ENCODE results near the gene TMEM151B.

Gene TMEM151B

GRCh38 chr6:44250067-44250717 lies 20.1 kb upstream of the TMEM151B start:
- DNase-seq (ENCODE audit: low read depth in 4 of 4, low spot score in 1 of 4), result no peak

- DNase-seq (ENCODE audit: low read depth in 4 of 4, low spot score in 1 of 4), result no peak
Measured at GRCh38 chr6:44250718-44251123, 19.5 kb upstream of the TMEM151B start.

- DNase-seq (ENCODE audit: low read depth in 4 of 4, low spot score in 1 of 4), result no peak
Measured at GRCh38 chr6:44251576-44252524, 18.4 kb upstream of the TMEM151B start.

- DNase-seq (ENCODE audit: low read depth in 4 of 4, low spot score in 1 of 4), result peak in 1 of 4 experiments; percentile 56
Measured at GRCh38 chr6:44253307-44254101, 16.7 kb upstream of the TMEM151B start.

- DNase-seq (ENCODE audit: low read depth in 4 of 4, low spot score in 1 of 4), result no peak
Measured at GRCh38 chr6:44254191-44255104, 15.8 kb upstream of the TMEM151B start.

- no peak for DNase-seq (ENCODE audit: low read depth in 4 of 4, low spot score in 1 of 4)
Measured at GRCh38 chr6:44255105-44255808, 15.0 kb upstream of the TMEM151B start.

- no peak for DNase-seq (ENCODE audit: low read depth in 4 of 4, low spot score in 1 of 4)
Measured at GRCh38 chr6:44255871-44256774, 14.1 kb upstream of the TMEM151B start.

GRCh38 chr6:44256775-44257024 lies 13.6 kb upstream of the TMEM151B start:
- no peak for DNase-seq (ENCODE audit: low read depth in 4 of 4, low spot score in 1 of 4)

- DNase-seq (ENCODE audit: low read depth in 4 of 4, low spot score in 1 of 4), result peak in 1 of 4 experiments; percentile 57
Measured at GRCh38 chr6:44257025-44257752, 13.1 kb upstream of the TMEM151B start, which contains the start of gene SLC35B2. TSS of gene SLC35B2 (minus strand) at chr6:44257528. CDS start at chr6:44257410, 118 bp downstream.

- DNase-seq (ENCODE audit: low read depth in 4 of 4, low spot score in 1 of 4), result no peak
Measured at GRCh38 chr6:44257753-44258324, 12.4 kb upstream of the TMEM151B start.

GRCh38 chr6:44258325-44258863 lies 11.9 kb upstream of the TMEM151B start:
- no peak for DNase-seq (ENCODE audit: low read depth in 4 of 4, low spot score in 1 of 4)

GRCh38 chr6:44258921-44259320 lies 11.3 kb upstream of the TMEM151B start:
- DNase-seq (ENCODE audit: low read depth in 4 of 4, low spot score in 1 of 4), result no peak

- no peak for DNase-seq (ENCODE audit: low read depth in 4 of 4, low spot score in 1 of 4)
Measured at GRCh38 chr6:44260011-44260410, 10.2 kb upstream of the TMEM151B start.

GRCh38 chr6:44260451-44261297 lies 9.6 kb upstream of the TMEM151B start:
- no peak for DNase-seq (ENCODE audit: low read depth in 4 of 4, low spot score in 1 of 4)

GRCh38 chr6:44261581-44261980 lies 8.7 kb upstream of the TMEM151B start:
- DNase-seq (ENCODE audit: low read depth in 4 of 4, low spot score in 1 of 4), result no peak

GRCh38 chr6:44262467-44263353 lies 7.5 kb upstream of the TMEM151B start:
- no peak for DNase-seq (ENCODE audit: low read depth in 4 of 4, low spot score in 1 of 4)
